Neural crest cell (in vitro differentiated cells): ENCODE measurements around the gene ZNF143. TPM values are rescaled to one million over a fixed set of nuclear protein-coding genes. Genes with fewer than 3 reads are reported as not detected.

Experiments
- DNase-seq: peaks from one replicate; pipeline ENCODE4 v3.0.0; 2021; ENCODE audit warnings: low read depth, mixed read lengths, low spot score
- H3K27ac Mint-ChIP-seq: one replicate; pipeline ENCODE4 v1.8.0; 2021; ENCODE audit warnings: mild to moderate bottlenecking, mixed read lengths; ENCODE audit not compliant: unreplicated experiment
- H3K27me3 Mint-ChIP-seq: 2 replicates; pipeline ENCODE4 v1.8.0; 2021; ENCODE audit warnings: low read depth, mild to moderate bottlenecking, mixed read lengths
- H3K36me3 Mint-ChIP-seq: 2 replicates; pipeline ENCODE4 v1.8.0; 2021; ENCODE audit warnings: low read depth, mild to moderate bottlenecking, mixed read lengths
- H3K4me1 Mint-ChIP-seq: 2 replicates; pipeline ENCODE4 v1.8.0; 2021; ENCODE audit warnings: mixed read lengths
- H3K4me3 Mint-ChIP-seq: one replicate; pipeline ENCODE4 v1.8.0; 2021; ENCODE audit warnings: mild to moderate bottlenecking, mixed read lengths
- H3K9me3 Mint-ChIP-seq: 2 replicates; pipeline ENCODE4 v1.8.0; 2021; ENCODE audit warnings: mixed read lengths
- total RNA-seq: library from RNA; stranded (reverse); gene quantifications from 2 replicates; pipeline ENCODE4 v1.2.1, GENCODE V29; 2021
- TF ChIP-seq, protein P1 (sequence below): fragments of 200-600 bp; sonication (generic); conservative IDR thresholded peaks from 2 replicates; pipeline ENCODE4 v1.5.0; 2021; ENCODE audit warnings: antibody characterized with exemption, mild to moderate bottlenecking

ZNF143 gene
- total RNA-seq, 1 donor from 2014 or later, result 39.1 TPM

DNA sequence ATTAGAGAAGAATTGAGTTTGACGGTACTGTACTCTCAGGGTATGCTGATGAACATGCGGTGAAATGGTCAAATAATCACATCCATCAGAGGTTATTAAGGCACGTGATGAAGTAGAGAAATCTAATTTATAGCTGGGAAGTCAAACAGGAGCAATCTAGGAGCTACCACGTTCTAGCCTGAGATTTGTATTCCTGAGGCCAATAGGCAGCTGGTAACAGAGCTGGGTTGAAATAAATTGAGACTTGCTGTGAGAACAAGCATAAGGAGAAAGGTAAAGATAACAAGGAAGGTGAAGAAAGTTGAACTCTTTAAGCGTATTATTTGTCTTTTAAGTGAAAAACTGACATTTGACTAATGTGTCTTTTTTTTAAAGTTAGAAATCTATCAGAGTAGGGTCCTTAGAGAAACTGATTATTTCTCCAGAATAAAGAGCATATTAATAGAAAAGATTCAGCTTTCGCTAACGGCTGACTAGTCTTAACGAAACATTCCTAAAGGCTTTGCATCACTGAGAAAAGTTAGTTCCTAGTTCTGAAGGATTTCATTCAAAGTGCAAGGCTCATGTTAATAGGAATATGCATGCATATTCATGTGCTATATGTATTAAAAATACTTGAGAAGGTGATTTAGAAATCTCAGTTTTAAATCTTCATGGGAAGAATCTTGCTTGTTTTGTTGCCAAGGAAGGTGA is 107.5 kb downstream of the ZNF143 start:
- no peaks in the 10 kb centered on the region for H3K36me3 Mint-ChIP-seq
- DNase-seq, result no peak
- peak overlapping the region; percentile 52 for H3K4me3 Mint-ChIP-seq
- TF ChIP-seq, protein P1, sequence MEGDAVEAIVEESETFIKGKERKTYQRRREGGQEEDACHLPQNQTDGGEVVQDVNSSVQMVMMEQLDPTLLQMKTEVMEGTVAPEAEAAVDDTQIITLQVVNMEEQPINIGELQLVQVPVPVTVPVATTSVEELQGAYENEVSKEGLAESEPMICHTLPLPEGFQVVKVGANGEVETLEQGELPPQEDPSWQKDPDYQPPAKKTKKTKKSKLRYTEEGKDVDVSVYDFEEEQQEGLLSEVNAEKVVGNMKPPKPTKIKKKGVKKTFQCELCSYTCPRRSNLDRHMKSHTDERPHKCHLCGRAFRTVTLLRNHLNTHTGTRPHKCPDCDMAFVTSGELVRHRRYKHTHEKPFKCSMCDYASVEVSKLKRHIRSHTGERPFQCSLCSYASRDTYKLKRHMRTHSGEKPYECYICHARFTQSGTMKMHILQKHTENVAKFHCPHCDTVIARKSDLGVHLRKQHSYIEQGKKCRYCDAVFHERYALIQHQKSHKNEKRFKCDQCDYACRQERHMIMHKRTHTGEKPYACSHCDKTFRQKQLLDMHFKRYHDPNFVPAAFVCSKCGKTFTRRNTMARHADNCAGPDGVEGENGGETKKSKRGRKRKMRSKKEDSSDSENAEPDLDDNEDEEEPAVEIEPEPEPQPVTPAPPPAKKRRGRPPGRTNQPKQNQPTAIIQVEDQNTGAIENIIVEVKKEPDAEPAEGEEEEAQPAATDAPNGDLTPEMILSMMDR, result no peak
- H3K27me3 Mint-ChIP-seq, result no peaks in the 10 kb centered on the region
- H3K4me1 Mint-ChIP-seq, result peaks cover 48% of the 10 kb centered on the region
- H3K27ac Mint-ChIP-seq, result peak overlapping the region; percentile 91
- no peaks in the 10 kb centered on the region for H3K9me3 Mint-ChIP-seq

DNA sequence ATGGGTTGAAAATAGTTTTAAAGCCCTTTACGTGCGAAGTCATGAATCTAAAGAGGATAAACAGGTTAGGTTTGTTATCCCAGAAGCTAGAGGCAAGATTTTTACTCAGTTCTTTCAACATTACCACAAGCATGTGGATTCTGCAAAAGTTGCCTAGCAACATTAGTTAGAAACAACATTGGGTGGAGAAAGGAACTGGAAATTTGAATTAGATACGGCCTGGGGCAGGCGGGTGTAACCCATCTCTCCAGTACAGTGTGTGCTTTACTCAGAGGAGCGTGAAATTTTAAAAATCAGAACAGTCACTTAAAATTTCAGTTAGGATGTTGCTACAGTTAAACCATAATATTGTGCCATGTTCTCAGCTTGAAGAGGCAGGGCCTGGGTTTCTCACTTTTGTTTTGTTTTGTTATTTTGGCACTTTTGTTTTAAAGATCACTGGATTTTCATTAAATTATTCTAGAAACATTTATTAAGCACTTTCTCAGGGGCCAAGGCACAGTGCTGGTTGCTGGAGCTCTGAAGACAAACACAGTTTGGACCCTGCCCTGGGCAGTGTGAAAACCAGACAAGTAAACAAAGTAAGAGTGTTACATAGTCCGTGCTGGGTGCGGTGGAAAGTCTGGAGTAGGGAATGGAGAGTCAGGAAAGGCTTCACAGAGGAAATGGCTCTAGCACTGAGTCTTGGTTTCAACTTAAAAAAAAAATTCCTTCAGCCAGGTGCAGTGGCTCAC is 108.2 kb downstream of the ZNF143 start:
- no peaks in the 10 kb centered on the region for H3K36me3 Mint-ChIP-seq
- no peak for DNase-seq
- no peaks in the 10 kb centered on the region for H3K27me3 Mint-ChIP-seq
- H3K4me1 Mint-ChIP-seq, result peaks cover 48% of the 10 kb centered on the region
- no peaks in the 10 kb centered on the region for H3K9me3 Mint-ChIP-seq
- TF ChIP-seq, protein P1, result no peak
- peak overlapping the region; percentile 52 for H3K4me3 Mint-ChIP-seq
- H3K27ac Mint-ChIP-seq, result peak overlapping the region; percentile 91

DNA sequence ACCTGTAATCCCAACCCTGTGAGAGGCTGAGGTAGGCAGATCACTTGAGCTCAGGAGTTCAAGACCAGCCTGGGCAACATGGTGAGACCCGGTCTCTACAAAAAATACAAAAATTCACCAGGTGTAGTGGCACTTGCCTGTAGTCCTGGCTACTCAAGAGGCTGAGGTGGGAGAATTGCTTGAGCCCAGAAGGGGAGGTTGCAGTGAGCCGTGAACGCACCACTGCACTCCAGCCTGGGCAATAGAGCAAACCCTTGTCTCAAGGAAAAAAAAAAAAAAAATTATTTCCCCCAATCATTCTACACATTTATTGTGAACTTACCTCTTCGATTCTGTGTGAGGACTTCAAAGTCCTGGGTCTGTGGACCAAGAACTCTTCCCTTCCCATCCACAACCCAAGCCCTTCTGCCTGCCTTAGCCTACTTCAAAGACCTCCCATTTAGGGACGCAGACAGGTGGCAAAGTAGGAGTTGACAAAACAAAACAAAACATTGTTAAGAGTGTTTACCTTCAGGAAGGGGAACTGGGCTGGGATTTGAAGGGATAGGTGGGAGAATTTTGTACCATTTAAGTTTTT is 108.9 kb downstream of the ZNF143 start:
- peaks cover 48% of the 10 kb centered on the region for H3K4me1 Mint-ChIP-seq
- H3K27me3 Mint-ChIP-seq, result no peaks in the 10 kb centered on the region
- no peak overlapping the region for H3K27ac Mint-ChIP-seq
- H3K4me3 Mint-ChIP-seq, result peak overlapping the region; percentile 60
- DNase-seq, result no peak
- H3K9me3 Mint-ChIP-seq, result no peaks in the 10 kb centered on the region
- peaks cover under 1% of the 10 kb centered on the region for H3K36me3 Mint-ChIP-seq
- TF ChIP-seq, protein P1, result no peak

DNA sequence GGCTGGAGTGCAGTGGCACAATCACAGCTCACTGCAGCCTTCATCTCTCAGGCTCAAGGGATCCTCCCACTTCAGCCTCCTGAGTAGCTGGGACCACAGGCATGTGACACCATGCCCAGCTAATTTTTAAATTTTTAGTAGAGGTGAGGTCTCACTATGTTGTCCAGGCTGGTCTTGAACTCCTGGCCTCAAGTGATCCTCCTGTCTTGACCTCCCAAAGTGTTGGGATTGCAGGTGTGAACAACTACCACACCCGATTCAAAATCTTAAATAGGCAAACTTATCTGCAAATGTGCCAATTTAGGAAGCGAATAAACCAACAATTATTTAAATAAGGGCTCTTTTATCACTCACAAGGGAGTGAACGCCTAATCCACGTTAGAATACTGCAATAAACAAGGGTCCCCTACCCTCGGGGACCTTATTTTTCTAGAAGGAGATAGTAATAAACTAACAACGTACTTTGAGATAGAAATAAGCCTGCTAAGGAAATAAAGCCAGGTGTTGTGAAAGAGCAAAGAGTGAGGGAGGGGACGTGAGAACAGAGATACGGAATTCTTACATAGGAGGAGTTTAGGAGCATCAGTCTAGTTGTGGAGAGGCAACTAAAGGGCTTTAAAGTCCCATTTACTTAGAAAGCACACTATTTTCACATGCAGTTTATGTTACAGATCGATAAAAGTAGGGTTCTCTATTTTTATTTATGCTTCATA is 109.7 kb downstream of the ZNF143 start:
- TF ChIP-seq, protein P1, result no peak
- no peak for DNase-seq
- Mint-ChIP-seq H3K27me3 (no peaks in the 10 kb centered on the region), H3K4me3 (peak overlapping the region; percentile 54), H3K36me3 (peaks cover 6% of the 10 kb centered on the region), H3K27ac (no peak overlapping the region), H3K4me1 (peaks cover 54% of the 10 kb centered on the region), H3K9me3 (no peaks in the 10 kb centered on the region)

DNA sequence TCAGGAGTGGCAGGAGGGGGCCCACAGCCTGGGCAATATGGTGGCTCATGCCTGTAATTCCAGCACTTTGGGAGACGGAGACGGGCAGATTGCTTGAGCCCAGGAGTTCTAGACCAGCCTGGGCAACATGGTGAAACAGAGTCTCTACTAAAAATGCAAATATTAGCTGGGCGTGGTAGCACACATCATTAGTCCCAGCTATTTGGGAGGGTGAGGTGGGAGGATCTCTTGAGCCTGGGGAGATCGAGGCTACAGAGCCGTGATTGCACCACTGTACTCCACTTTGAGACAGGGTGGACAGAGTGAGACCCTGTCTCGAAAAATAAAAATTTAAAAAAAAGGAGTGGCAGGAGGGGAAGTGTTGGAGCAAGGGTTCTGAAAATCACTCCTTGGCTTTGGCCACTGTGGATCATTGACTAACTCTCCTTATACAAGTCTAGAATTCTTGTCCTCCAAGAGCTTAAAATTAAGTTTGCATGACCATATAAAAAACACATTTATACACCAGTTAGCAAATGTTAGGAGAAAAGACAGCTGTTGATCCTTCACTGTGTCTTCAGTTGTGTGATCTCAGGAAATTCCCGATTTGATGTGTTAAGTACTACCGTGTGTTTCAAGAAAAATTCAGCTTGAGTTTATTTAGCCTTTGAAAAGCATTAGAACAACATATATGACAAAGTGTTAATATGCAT is 110.4 kb downstream of the ZNF143 start:
- no peaks in the 10 kb centered on the region for H3K27me3 Mint-ChIP-seq
- no peak overlapping the region for H3K27ac Mint-ChIP-seq
- TF ChIP-seq, protein P1, result no peak
- H3K4me1 Mint-ChIP-seq, result peaks cover 55% of the 10 kb centered on the region
- no peak for DNase-seq
- peaks cover 11% of the 10 kb centered on the region for H3K36me3 Mint-ChIP-seq
- H3K4me3 Mint-ChIP-seq, result peak overlapping the region; percentile 90
- H3K9me3 Mint-ChIP-seq, result no peaks in the 10 kb centered on the region
